ENCODE data around the gene ZDHHC13.

DNA sequence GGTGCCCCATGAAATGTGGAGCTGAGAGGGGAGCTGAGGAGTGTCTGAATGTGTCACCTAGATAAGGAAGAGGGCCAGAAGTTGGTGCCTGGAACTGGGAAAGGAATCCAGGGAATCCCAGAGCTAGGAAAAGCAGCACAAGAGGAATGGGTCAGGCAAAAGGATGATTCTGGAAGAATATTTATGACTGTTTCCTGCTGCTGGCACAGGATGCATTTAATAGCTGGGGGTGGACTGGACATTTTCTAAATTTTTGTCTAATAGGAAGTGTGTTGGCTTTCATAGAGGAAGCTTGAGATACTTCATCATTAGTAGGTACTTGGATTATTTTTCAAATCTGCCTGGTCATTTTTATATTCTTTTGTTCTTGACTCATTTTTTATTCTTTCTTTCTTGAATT, 39.0 kb upstream of the ZDHHC13 start:
- no peak for TF ChIP-seq CTCF (IDR thresholded peaks at IDR 0.05)
- no peak for TF ChIP-seq POLR2A (IDR thresholded peaks at IDR 0.05)
